Measurements from ENCODE around the gene IL26. TPM values are rescaled to one million over a fixed set of nuclear protein-coding genes. Genes with fewer than 3 reads are reported as not detected.

The IL26 gene
- polyA plus RNA-seq, 1 donor (not counting 4 experiments of a cell fraction or from before 2014, with no cell fraction given), result not detected

DNA sequence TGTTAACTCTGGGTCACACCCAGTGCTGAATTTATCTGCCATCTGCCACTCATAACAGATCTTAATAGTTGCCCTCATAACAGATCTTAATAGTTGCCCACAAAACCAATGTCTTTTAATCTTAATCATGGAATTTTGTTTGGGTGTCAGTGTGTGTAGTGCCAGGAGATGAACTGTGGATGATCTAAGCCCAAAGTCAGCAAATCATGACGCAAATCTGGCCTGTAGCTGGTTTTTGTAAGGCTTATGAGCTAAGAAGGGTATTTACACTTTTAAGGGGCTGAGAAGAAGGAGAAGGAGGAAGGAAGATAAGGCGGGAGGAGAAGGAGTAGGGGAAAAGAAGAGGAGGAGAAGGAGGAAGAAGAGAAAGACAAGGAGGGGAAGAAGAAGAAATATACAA, 10.0 kb upstream of the IL26 start:
- no peaks in the 10 kb centered on the region for H3K79me2 ChIP-seq (ENCODE audit: control insufficient read depth, insufficient read depth, low read length)
- H3K4me1 ChIP-seq (ENCODE audit: control insufficient read depth, extremely low read depth, insufficient read depth, low read length), result peaks cover 12% of the 10 kb centered on the region
- TF ChIP-seq EZH2 (IDR thresholded peaks at IDR 0.05; ENCODE audit: low read length) (no peak), CTCF (optimal IDR thresholded peaks at IDR 0.05 in 1 of 3, IDR thresholded peaks at IDR 0.05 in 1 of 3, conservative IDR thresholded peaks at IDR 0.05 in 1 of 3; ENCODE audit: extremely low read depth in 1 of 3, insufficient read depth in 2 of 3, low read length in 3 of 3) (no peak)
- no peak overlapping the region for H3K27ac ChIP-seq (ENCODE audit: control insufficient read depth, insufficient read depth, low read length)
- H3K9me3 ChIP-seq (ENCODE audit: control insufficient read depth, low read depth, low read length), result no peaks in the 10 kb centered on the region
- H3K4me2 ChIP-seq (ENCODE audit: control insufficient read depth, extremely low read depth, insufficient read depth, low read depth, low read length), result no peak overlapping the region
- no peaks in the 10 kb centered on the region for H3K27me3 ChIP-seq (ENCODE audit: control insufficient read depth, extremely low read depth, insufficient read depth, low read length)
- H3K4me3 ChIP-seq (ENCODE audit: control insufficient read depth in 2 of 3, extremely low read depth in 1 of 3, insufficient read depth in 2 of 3, low read depth in 1 of 3, low read length in 3 of 3), result no peak overlapping the region
- dilution Hi-C loops (cut with MboI; ENCODE audit: extremely low pct_ligation_motif_present, low sequenced_read_pairs), result no loop called here
- H3K36me3 ChIP-seq (ENCODE audit: control insufficient read depth in 2 of 2, extremely low read depth in 1 of 2, insufficient read depth in 2 of 2, low read length in 2 of 2), result no peaks in the 10 kb centered on the region
- H4K20me1 ChIP-seq (ENCODE audit: control insufficient read depth, extremely low read depth, insufficient read depth, low read length), result no peaks in the 10 kb centered on the region
- DNase-seq (ENCODE audit: low read depth, low spot score) (no peak), FAIRE-seq (no peak)
- no peak overlapping the region for H2AFZ ChIP-seq (ENCODE audit: control insufficient read depth, low read length)
- no peak overlapping the region for H3K9ac ChIP-seq (ENCODE audit: control insufficient read depth, extremely low read depth, insufficient read depth, low read length)
- no peaks in the 10 kb centered on the region for H3K9me1 ChIP-seq (ENCODE audit: control insufficient read depth, extremely low read depth, insufficient read depth, low read length)

DNA sequence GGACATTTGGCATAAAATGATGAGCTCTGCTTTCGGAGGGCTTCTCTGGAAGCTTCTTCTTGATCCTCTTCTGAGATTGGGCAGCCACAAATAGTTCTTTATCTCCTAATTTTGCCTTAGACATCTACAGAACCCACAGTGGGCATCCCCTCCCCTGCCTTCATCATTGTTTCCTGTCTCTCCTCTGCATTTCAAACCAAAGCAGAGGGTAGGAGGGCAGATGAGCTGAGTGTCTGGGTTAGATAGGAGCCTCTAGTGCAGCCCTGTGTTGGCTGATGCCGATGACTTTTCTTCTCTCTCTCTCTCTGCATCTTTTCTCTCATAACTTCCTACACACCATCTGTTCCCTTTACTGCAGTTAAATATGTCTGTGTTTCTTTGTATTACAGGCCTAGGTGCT, 8.5 kb upstream of the IL26 start:
- Histone ChIP-seq H3K27me3 (ENCODE audit: control insufficient read depth, extremely low read depth, insufficient read depth, low read length) (no peaks in the 10 kb centered on the region), H4K20me1 (ENCODE audit: control insufficient read depth, extremely low read depth, insufficient read depth, low read length) (no peaks in the 10 kb centered on the region), H3K4me1 (ENCODE audit: control insufficient read depth, extremely low read depth, insufficient read depth, low read length) (peaks cover 7% of the 10 kb centered on the region), H3K36me3 (ENCODE audit: control insufficient read depth in 2 of 2, extremely low read depth in 1 of 2, insufficient read depth in 2 of 2, low read length in 2 of 2) (no peaks in the 10 kb centered on the region), H2AFZ (ENCODE audit: control insufficient read depth, low read length) (no peak overlapping the region), H3K9me1 (ENCODE audit: control insufficient read depth, extremely low read depth, insufficient read depth, low read length) (no peaks in the 10 kb centered on the region), H3K4me3 (ENCODE audit: control insufficient read depth in 2 of 3, extremely low read depth in 1 of 3, insufficient read depth in 2 of 3, low read depth in 1 of 3, low read length in 3 of 3) (no peak overlapping the region), H3K4me2 (ENCODE audit: control insufficient read depth, extremely low read depth, insufficient read depth, low read depth, low read length) (no peak overlapping the region), H3K79me2 (ENCODE audit: control insufficient read depth, insufficient read depth, low read length) (no peaks in the 10 kb centered on the region), H3K9me3 (ENCODE audit: control insufficient read depth, low read depth, low read length) (no peaks in the 10 kb centered on the region), H3K9ac (ENCODE audit: control insufficient read depth, extremely low read depth, insufficient read depth, low read length) (no peak overlapping the region), H3K27ac (ENCODE audit: control insufficient read depth, insufficient read depth, low read length) (no peak overlapping the region)
- FAIRE-seq, result no peak
- DNase-seq (ENCODE audit: low read depth, low spot score), result no peak
- dilution Hi-C loops (cut with MboI; ENCODE audit: extremely low pct_ligation_motif_present, low sequenced_read_pairs), result no loop called here
- TF ChIP-seq EZH2 (IDR thresholded peaks at IDR 0.05; ENCODE audit: low read length), result no peak
- no peak for TF ChIP-seq CTCF (optimal IDR thresholded peaks at IDR 0.05 in 1 of 3, IDR thresholded peaks at IDR 0.05 in 1 of 3, conservative IDR thresholded peaks at IDR 0.05 in 1 of 3; ENCODE audit: extremely low read depth in 1 of 3, insufficient read depth in 2 of 3, low read length in 3 of 3)
